Panc1 (cell line): Measurements from ENCODE around the gene UQCC2. TPM values are rescaled to one million over a fixed set of nuclear protein-coding genes. Genes with fewer than 3 reads are reported as not detected.

Experiments
- ATAC-seq: fragments of 200-7000 bp; cut with Tn5 transposase; 2 replicates; pipeline ENCODE4 v1.9.1; 2020; ENCODE audit warnings: mild to moderate bottlenecking, moderate library complexity
- BruUV-seq: library from RNA; stranded (reverse); fragments of 400-500 nt; replicated peaks from 2 replicates; lab custom pipeline; 2021; lab: Mats Ljungman, UMichigan
- CTCF ChIA-PET: fragments of 300-600 bp; sonication (Branson Sonifier 250); formaldehyde crosslinking; loops from one replicate; lab custom pipeline; 2022; ENCODE audit warnings: antibody characterized with exemption; lab: Charles Lee
- POLR2A ChIA-PET: fragments of 300-600 bp; sonication (Branson Sonifier 250); formaldehyde crosslinking; loops from one replicate; lab custom pipeline; 2022; ENCODE audit warnings: antibody characterized with exemption; lab: Charles Lee
- DNase-seq: peaks from one replicate; pipeline ENCODE4 v3.0.0-alpha.2; 2010; ENCODE audit warnings: low read depth, low spot score
- H3K27ac ChIP-seq: 2 replicates; pipeline ENCODE4 v1.5.1; 2011; ENCODE audit warnings: mild to moderate bottlenecking, low read length, inconsistent platforms
- H3K27me3 ChIP-seq: fragments of 200-500 bp; sonication (Bioruptor generic); 2 replicates; pipeline ENCODE4 v1.6.0; 2014; ENCODE audit warnings: low read length, inconsistent platforms; ENCODE audit not compliant: control insufficient read depth, insufficient read depth
- H3K36me3 ChIP-seq: fragments of 200-500 bp; sonication (Bioruptor generic); 2 replicates; pipeline ENCODE4 v1.5.1; 2014; ENCODE audit warnings: inconsistent platforms, mild to moderate bottlenecking, low read length, moderate library complexity; ENCODE audit not compliant: control insufficient read depth, insufficient read depth
- H3K4me1 ChIP-seq: 2 replicates; pipeline ENCODE4 v1.5.1; 2011; ENCODE audit warnings: inconsistent platforms, mild to moderate bottlenecking, low read length, moderate library complexity; ENCODE audit not compliant: control insufficient read depth, insufficient read depth
- H3K4me3 ChIP-seq, 2 experiments: 2 replicates each; pipeline ENCODE4 v1.5.1; 2011 to 2012; ENCODE audit warnings: low read depth in 2 of 2, low read length in 2 of 2, mild to moderate bottlenecking in 2 of 2, inconsistent platforms in 1 of 2, moderate library complexity in 1 of 2
- H3K9me3 ChIP-seq: fragments of 200-500 bp; sonication (Bioruptor generic); 2 replicates; pipeline ENCODE4 v1.5.1; 2014; ENCODE audit warnings: low read depth, mild to moderate bottlenecking, inconsistent platforms, low read length, moderate library complexity; ENCODE audit not compliant: control insufficient read depth, insufficient read depth
- POLR2AphosphoS5 ChIP-seq: IDR thresholded peaks from 2 replicates; pipeline ENCODE4 v1.6.1; 2012; ENCODE audit warnings: mild to moderate bottlenecking, low read depth, low read length, moderate library complexity
- SIN3A ChIP-seq: IDR thresholded peaks from 2 replicates; pipeline ENCODE4 v1.6.1; 2012; ENCODE audit warnings: low read depth, mild to moderate bottlenecking, low read length, moderate library complexity, borderline replicate concordance; ENCODE audit not compliant: insufficient read depth
- TCF7L2 ChIP-seq: IDR thresholded peaks from 2 replicates; pipeline ENCODE4 v1.6.1; 2011; ENCODE audit warnings: mild to moderate bottlenecking, low read depth, low read length, inconsistent platforms
- in situ Hi-C: cut with HindIII; loops from 2 replicates; pipeline ENCODE4 v1.10.0; 2016; ENCODE audit warnings: low sequenced_read_pairs, low pct_unique_long_range_greater_than_20kb
- intact Hi-C: fragments of 100-400 bp; cut with micrococcal nuclease; formaldehyde crosslinking; loops from one replicate; pipeline ENCODE4 v1.10.0; 2022; ENCODE audit not compliant: unreplicated experiment
- total RNA-seq: library from RNA; stranded (reverse); gene quantifications from one replicate; pipeline ENCODE4 v1.2.1, GENCODE V29; 2021; ENCODE audit not compliant: unreplicated experiment
- TF ChIP-seq, protein P1 (sequence below), 2 experiments: IDR thresholded peaks; 2 replicates each; pipeline ENCODE4 v1.6.1; 2011 to 2012; ENCODE audit warnings: low read depth in 2 of 2, control low read depth in 1 of 2, low read length in 1 of 2, mild to moderate bottlenecking in 1 of 2, moderate library complexity in 1 of 2; ENCODE audit not compliant: insufficient read depth in 1 of 2
- TF ChIP-seq, protein P2 (sequence below): fragments of 450-650 bp; IDR thresholded peaks from 2 replicates; pipeline ENCODE4 v1.5.1; 2017; ENCODE audit warnings: mild to moderate bottlenecking

The UQCC2 gene
- total RNA-seq, 1 experiment from 2014 or later: 135 TPM

DNA sequence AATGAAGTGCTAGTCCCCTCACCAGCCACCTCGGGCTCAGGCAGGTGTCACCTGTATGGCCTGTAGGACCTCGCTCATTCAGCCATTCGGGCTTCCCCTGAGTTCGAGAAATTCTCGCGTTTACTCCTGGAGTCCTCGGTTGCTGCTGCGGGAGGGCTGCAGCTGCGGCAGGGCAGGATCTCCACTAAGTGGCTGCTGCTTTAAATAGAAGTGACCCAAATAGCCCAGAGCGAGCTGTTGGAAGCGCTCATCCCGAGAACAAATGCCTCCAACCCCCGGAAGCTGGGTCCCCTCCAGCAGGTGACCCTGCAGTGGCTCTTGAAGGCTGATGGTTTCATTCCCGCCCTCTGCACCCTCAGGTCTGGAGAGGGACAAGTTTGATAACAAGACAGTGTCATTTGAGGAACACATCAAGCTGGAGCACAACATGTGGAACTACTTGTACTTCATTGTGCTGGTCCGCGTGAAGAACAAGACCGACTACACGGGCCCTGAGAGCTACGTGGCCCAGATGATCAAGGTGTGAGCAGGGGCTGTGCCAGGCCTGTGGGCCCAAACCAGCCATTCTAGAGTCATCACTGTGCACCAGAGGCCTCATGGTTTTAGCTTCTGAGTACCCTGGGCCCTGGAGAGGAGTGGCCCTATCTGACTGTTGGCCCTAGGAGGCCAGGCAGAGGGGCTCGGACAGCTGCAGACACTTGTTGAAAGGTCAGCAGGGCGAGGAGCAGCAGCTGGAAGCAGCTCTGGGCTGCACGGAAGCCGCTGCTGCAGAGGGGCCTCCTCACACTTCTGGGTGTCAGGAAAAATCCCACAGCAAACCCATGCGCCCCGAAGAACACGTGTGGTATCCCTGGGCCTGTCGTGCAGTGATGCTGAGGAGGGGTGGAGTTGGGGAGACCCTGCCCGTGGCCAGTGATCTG, 18.1 kb downstream of the UQCC2 start:
- ATAC-seq: no peak
- ChIA-PET CTCF (no interaction called here), POLR2A (interaction anchor here (0.6 to 0.8 kb wide), 2 partner anchors 11 to 60 kb away, joined by 3 to 5 read pairs; no protein-coding TSS in a partner anchor)
- no peak for TF ChIP-seq SIN3A
- TF ChIP-seq, protein P1, sequence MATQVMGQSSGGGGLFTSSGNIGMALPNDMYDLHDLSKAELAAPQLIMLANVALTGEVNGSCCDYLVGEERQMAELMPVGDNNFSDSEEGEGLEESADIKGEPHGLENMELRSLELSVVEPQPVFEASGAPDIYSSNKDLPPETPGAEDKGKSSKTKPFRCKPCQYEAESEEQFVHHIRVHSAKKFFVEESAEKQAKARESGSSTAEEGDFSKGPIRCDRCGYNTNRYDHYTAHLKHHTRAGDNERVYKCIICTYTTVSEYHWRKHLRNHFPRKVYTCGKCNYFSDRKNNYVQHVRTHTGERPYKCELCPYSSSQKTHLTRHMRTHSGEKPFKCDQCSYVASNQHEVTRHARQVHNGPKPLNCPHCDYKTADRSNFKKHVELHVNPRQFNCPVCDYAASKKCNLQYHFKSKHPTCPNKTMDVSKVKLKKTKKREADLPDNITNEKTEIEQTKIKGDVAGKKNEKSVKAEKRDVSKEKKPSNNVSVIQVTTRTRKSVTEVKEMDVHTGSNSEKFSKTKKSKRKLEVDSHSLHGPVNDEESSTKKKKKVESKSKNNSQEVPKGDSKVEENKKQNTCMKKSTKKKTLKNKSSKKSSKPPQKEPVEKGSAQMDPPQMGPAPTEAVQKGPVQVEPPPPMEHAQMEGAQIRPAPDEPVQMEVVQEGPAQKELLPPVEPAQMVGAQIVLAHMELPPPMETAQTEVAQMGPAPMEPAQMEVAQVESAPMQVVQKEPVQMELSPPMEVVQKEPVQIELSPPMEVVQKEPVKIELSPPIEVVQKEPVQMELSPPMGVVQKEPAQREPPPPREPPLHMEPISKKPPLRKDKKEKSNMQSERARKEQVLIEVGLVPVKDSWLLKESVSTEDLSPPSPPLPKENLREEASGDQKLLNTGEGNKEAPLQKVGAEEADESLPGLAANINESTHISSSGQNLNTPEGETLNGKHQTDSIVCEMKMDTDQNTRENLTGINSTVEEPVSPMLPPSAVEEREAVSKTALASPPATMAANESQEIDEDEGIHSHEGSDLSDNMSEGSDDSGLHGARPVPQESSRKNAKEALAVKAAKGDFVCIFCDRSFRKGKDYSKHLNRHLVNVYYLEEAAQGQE (IDR thresholded peaks at IDR 0.05; ENCODE audit: insufficient read depth in 1 of 2, low read depth in 2 of 2, low read length in 1 of 2): no peak
- no peak for TF ChIP-seq TCF7L2
- TF ChIP-seq POLR2AphosphoS5: no peak
- TF ChIP-seq, protein P2, sequence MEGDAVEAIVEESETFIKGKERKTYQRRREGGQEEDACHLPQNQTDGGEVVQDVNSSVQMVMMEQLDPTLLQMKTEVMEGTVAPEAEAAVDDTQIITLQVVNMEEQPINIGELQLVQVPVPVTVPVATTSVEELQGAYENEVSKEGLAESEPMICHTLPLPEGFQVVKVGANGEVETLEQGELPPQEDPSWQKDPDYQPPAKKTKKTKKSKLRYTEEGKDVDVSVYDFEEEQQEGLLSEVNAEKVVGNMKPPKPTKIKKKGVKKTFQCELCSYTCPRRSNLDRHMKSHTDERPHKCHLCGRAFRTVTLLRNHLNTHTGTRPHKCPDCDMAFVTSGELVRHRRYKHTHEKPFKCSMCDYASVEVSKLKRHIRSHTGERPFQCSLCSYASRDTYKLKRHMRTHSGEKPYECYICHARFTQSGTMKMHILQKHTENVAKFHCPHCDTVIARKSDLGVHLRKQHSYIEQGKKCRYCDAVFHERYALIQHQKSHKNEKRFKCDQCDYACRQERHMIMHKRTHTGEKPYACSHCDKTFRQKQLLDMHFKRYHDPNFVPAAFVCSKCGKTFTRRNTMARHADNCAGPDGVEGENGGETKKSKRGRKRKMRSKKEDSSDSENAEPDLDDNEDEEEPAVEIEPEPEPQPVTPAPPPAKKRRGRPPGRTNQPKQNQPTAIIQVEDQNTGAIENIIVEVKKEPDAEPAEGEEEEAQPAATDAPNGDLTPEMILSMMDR: no peak
- Histone ChIP-seq H3K27ac (peak overlapping the region; percentile 65; the same call in 1 of the 2 replicates), H3K4me1 (peaks cover 44% of the 10 kb centered on the region), H3K4me3 (no peak overlapping the region), H3K27me3 (no peaks in the 10 kb centered on the region), H3K9me3 (no peaks in the 10 kb centered on the region), H3K36me3 (peaks cover 6% of the 10 kb centered on the region; the same call in 1 of the 2 replicates)
- in situ Hi-C loops: no loop called here
- intact Hi-C loops: no loop called here
- no peak for DNase-seq
- BruUV-seq: no TSS peak

DNA sequence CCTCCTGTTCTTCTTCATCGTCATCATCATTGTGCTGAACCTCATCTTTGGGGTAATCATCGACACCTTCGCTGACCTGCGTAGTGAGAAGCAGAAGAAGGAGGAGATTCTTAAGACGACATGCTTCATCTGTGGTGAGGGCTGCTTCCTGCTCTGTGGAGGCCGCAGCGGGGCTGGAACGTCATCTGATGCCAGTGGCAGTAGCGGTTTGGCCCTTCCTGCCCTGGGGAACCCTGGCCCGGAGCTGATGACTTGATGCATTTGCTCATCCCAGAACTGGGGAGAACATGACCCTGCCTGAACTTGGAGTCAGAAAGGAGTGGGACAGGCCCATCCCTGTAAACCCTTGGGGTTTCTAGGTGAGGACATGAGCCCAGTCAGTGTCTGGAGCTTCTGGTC, 18.7 kb downstream of the UQCC2 start:
- H3K9me3 ChIP-seq: no peaks in the 10 kb centered on the region
- intact Hi-C loops: no loop called here
- DNase-seq (no peak), ATAC-seq (no peak)
- CTCF ChIA-PET: no interaction called here
- H3K4me3 ChIP-seq: no peak overlapping the region
- H3K27me3 ChIP-seq: no peaks in the 10 kb centered on the region
- BruUV-seq: no TSS peak
- peaks cover 44% of the 10 kb centered on the region for H3K4me1 ChIP-seq
- POLR2A ChIA-PET: interaction anchor here (0.6 to 0.8 kb wide), 2 partner anchors 10 to 59 kb away, joined by 3 to 5 read pairs; no protein-coding TSS in a partner anchor
- TF ChIP-seq SIN3A: no peak
- no peak for TF ChIP-seq POLR2AphosphoS5
- TF ChIP-seq, protein P1 (IDR thresholded peaks at IDR 0.05; ENCODE audit: insufficient read depth in 1 of 2, low read depth in 2 of 2, low read length in 1 of 2): no peak
- TF ChIP-seq, protein P2: no peak
- TF ChIP-seq TCF7L2: no peak
- no peak overlapping the region for H3K27ac ChIP-seq
- in situ Hi-C loops: no loop called here
- peaks cover 2% of the 10 kb centered on the region; the same call in 1 of the 2 replicates for H3K36me3 ChIP-seq
